Anterior cingulate cortex (tissue), 58 donors: ENCODE results near the gene C1orf174.

ENCODE experiments used
- DNase-seq, 58 donors: peaks; one replicate each; lab custom pipeline; 2025; lab: John Stamatoyannopoulos, UW

The C1orf174 gene

GRCh38 chr1:3910857-3911845 lies 11.1 kb upstream of the C1orf174 start:
- peak in 43 of 58 donors; percentile 7 to 70 (median 38) for DNase-seq

GRCh38 chr1:3910049-3910731 lies 10.1 kb upstream of the C1orf174 start:
- no peak for DNase-seq

GRCh38 chr1:3909615-3910014 lies 9.5 kb upstream of the C1orf174 start:
- DNase-seq = no peak

- DNase-seq = no peak
Measured at GRCh38 chr1:3908886-3909517, 8.9 kb upstream of the C1orf174 start.

- no peak for DNase-seq
Measured at GRCh38 chr1:3907621-3908165, 7.6 kb upstream of the C1orf174 start.

GRCh38 chr1:3907031-3907534 lies 7.0 kb upstream of the C1orf174 start:
- no peak for DNase-seq

GRCh38 chr1:3906672-3907020 lies 6.6 kb upstream of the C1orf174 start:
- DNase-seq = no peak

- DNase-seq = no peak
Measured at GRCh38 chr1:3905953-3906671, 6.0 kb upstream of the C1orf174 start.

- DNase-seq = no peak
Measured at GRCh38 chr1:3905266-3905952, 5.3 kb upstream of the C1orf174 start.

- no peak for DNase-seq
Measured at GRCh38 chr1:3904843-3905185, 4.7 kb upstream of the C1orf174 start.

GRCh38 chr1:3904006-3904842 lies 4.2 kb upstream of the C1orf174 start:
- DNase-seq = no peak

GRCh38 chr1:3903141-3904005 lies 3.3 kb upstream of the C1orf174 start:
- no peak for DNase-seq

- peak in 2 of 58 donors; percentile 8 to 34 for DNase-seq
Measured at GRCh38 chr1:3902571-3903091, 2.6 kb upstream of the C1orf174 start.

GRCh38 chr1:3902111-3902511 lies 2.0 kb upstream of the C1orf174 start:
- DNase-seq = no peak

GRCh38 chr1:3900969-3901529 lies 977 bp upstream of the C1orf174 start:
- DNase-seq = peak; percentile 59 to 98 (median 91)

- no peak for DNase-seq
Measured at GRCh38 chr1:3899754-3900149, 320 bp downstream of the C1orf174 start.
